Ovary (tissue), 9 donors: Measurements from ENCODE around the gene PCDHA11. TPM values are rescaled to one million over a fixed set of nuclear protein-coding genes. Genes with fewer than 3 reads are reported as not detected.

Source experiments
- DNase-seq, 5 donors: peaks; one replicate each; pipeline ENCODE4 v3.0.0-alpha.2; 2019 to 2020
- H3K27ac ChIP-seq, 2 donors: fragments of 200-600 bp; one replicate each; pipeline versions ENCODE4 v1.5.1 to v1.8.0; 2019 to 2022
- H3K27me3 ChIP-seq: fragments of 200-600 bp; one replicate; pipeline ENCODE4 v1.8.0; 2022
- H3K36me3 ChIP-seq: fragments of 200-600 bp; sonication (generic); one replicate; pipeline ENCODE4 v1.5.1; 2019
- H3K4me1 ChIP-seq: one replicate; pipeline ENCODE4 v1.8.1; 2013; ENCODE audit warnings: mild to moderate bottlenecking, moderate library complexity; ENCODE audit not compliant: insufficient read depth
- H3K4me3 ChIP-seq: fragments of 200-600 bp; sonication (generic); one replicate; pipeline ENCODE4 v1.5.1; 2017
- H3K9me3 ChIP-seq, 2 donors: fragments of 200-600 bp in 1 of 2; sonication (generic) in 1 of 2; one replicate each; pipeline versions ENCODE4 v1.5.1 to v1.8.1; 2013 to 2019; ENCODE audit warnings: mild to moderate bottlenecking in 1 of 2, moderate library complexity in 1 of 2
- CTCF ChIP-seq, 3 donors: fragments of 450-650 bp in 2 of 3; fragments of 200-600 bp in 1 of 3; IDR thresholded peaks; one replicate each; pipeline versions ENCODE4 v1.5.1 to v1.8.0; 2016 to 2022; ENCODE audit warnings: antibody characterized with exemption in 3 of 3, mild to moderate bottlenecking in 1 of 3
- EP300 ChIP-seq: sonication (generic); formaldehyde crosslinking; IDR thresholded peaks from one replicate; pipeline ENCODE4 v1.6.1; 2017; ENCODE audit warnings: antibody characterized with exemption
- POLR2A ChIP-seq: fragments of 450-650 bp; IDR thresholded peaks from one replicate; pipeline ENCODE4 v1.6.1; 2017; ENCODE audit warnings: antibody characterized with exemption, mild to moderate bottlenecking, moderate library complexity
- WGBS, 3 donors: extraction: QIAGEN DNeasy Blood & Tissue Kit in 1 of 3; methylation state at CpG; one replicate each; pipeline versions ENCODE4 v1.1.5 to v1.1.7; 2013 to 2017; 5-methylcytosine and 5-hydroxymethylcytosine counted together
- intact Hi-C, 4 donors: fragments of 100-400 bp; cut with DNase I; formaldehyde crosslinking; loops; one replicate each; pipeline versions ENCODE4 v1.11.0 to v1.15.1; 2022 to 2023
- polyA plus RNA-seq, 2 donors: library from polyadenylated mRNA; stranded (reverse); fragments of 200-250 nt in 1 of 2; fragments of 350-450 nt in 1 of 2; fragmentation: Illumina TruSeq in 1 of 2; extraction: RNeasy Lipid Tissue Mini Kit (QIAGEN cat#74804) in 1 of 2; gene quantifications; one replicate each; pipeline ENCODE4 v1.2.3, GENCODE V29; 2013 to 2014
- total RNA-seq, 7 donors: library from RNA; depleted of rRNA in 2 of 7; stranded (reverse); fragments of >200 nt in 2 of 7; fragmentation: NEBNext Ultra II Directional in 3 of 7; extraction: Animal tissue kit (Norgen Biotek cat#: 25700) in 3 of 7; gene quantifications; one replicate each; pipeline versions ENCODE4 v1.1.0 to v1.2.4, GENCODE V29; 2016 to 2023
- donor health status: DM: no; HTN: no; CAD: no; lungs with moderate emphysema.
- donor health status: DM: no; HTN: no; CAD: no.
- donor health status: Bipolar disorder and iron deficiency.
- donor health status: DM: yes; HTN: yes; CAD: no.
- donor health status: DM: no; HTN: no; CAD: no.
- donor health status: DM: yes; HTN: yes; CAD: no.

Gene PCDHA11
- total and polyA plus RNA-seq, 9 donors: 0.04 to 0.79 (median 0.35) TPM

- Histone ChIP-seq H3K27ac (no peak overlapping the region), H3K27me3 (no peaks in the 10 kb centered on the region), H3K36me3 (no peaks in the 10 kb centered on the region), H3K9me3 (peaks cover 0 to 3% of the 10 kb centered on the region in 2 donors), H3K4me3 (no peak overlapping the region), H3K4me1 (no peaks in the 10 kb centered on the region)
- WGBS, 3 donors: 48 to 61% methylated on average over 76 to 94 of the region's 94 CpGs; no CpG with 5 or more reads in 1 of the 3 donors
- intact Hi-C loops: no loop called here
- no peak for TF ChIP-seq EP300
- no peak for TF ChIP-seq POLR2A
- no peak for TF ChIP-seq CTCF (IDR thresholded peaks at IDR 0.05)
- DNase-seq: no peak
These were observed 11.4 kb upstream of the PCDHA11 start for GRCh38 chr5:140857177-140857986.

GRCh38 chr5:140857987-140858240 is 10.8 kb upstream of the PCDHA11 start:
- Histone ChIP-seq H3K27me3 (no peaks in the 10 kb centered on the region), H3K4me1 (no peaks in the 10 kb centered on the region), H3K9me3 (peaks cover 0 to 8% of the 10 kb centered on the region in 2 donors), H3K36me3 (no peaks in the 10 kb centered on the region), H3K4me3 (no peak overlapping the region), H3K27ac (no peak overlapping the region)
- 68 to 72% methylated on average over 10 to 17 of the region's 22 CpGs; no CpG with 5 or more reads in 1 of the 3 donors for WGBS, 3 donors
- intact Hi-C loops: no loop called here
- no peak for DNase-seq
- TF ChIP-seq POLR2A (no peak), EP300 (no peak), CTCF (IDR thresholded peaks at IDR 0.05) (no peak)

GRCh38 chr5:140862441-140863295 is 6.1 kb upstream of the PCDHA11 start:
- WGBS, 3 donors: 34 to 49% (median 39%) methylated on average over 73 to 76 of the region's 76 CpGs
- Histone ChIP-seq H3K36me3 (no peaks in the 10 kb centered on the region), H3K4me1 (no peaks in the 10 kb centered on the region), H3K27ac (no peak overlapping the region), H3K27me3 (no peaks in the 10 kb centered on the region), H3K9me3 (peaks cover 0 to 11% of the 10 kb centered on the region in 2 donors), H3K4me3 (no peak overlapping the region)
- no peak for DNase-seq
- TF ChIP-seq EP300: no peak
- no peak for TF ChIP-seq CTCF (IDR thresholded peaks at IDR 0.05)
- no peak for TF ChIP-seq POLR2A
- intact Hi-C loops: no loop called here

GRCh38 chr5:140869555-140869886 is 764 bp downstream of the PCDHA11 start:
- no peak overlapping the region for H3K27ac ChIP-seq
- TF ChIP-seq CTCF (IDR thresholded peaks at IDR 0.05): no peak
- TF ChIP-seq POLR2A: no peak
- no peak for TF ChIP-seq EP300
- H3K36me3 ChIP-seq: no peaks in the 10 kb centered on the region
- WGBS, 3 donors: 53 to 63% (median 58%) methylated on average over 5 of the region's 5 CpGs
- intact Hi-C loops: no loop called here
- no peak overlapping the region for H3K4me3 ChIP-seq
- H3K27me3 ChIP-seq: no peaks in the 10 kb centered on the region
- peaks cover 0 to 18% of the 10 kb centered on the region in 2 donors for H3K9me3 ChIP-seq
- H3K4me1 ChIP-seq: no peaks in the 10 kb centered on the region
- no peak for DNase-seq
